Adrenal gland (tissue), 12 donors: ENCODE results near the gene GRID1. TPM values are rescaled to one million over a fixed set of nuclear protein-coding genes. Genes with fewer than 3 reads are reported as not detected.

Source experiments
- DNase-seq, 7 donors: peaks; one replicate each; pipeline ENCODE4 v3.0.0-alpha.2; 2019 to 2020
- H3K27ac ChIP-seq, 5 donors: fragments of 200-600 bp; sonication (generic) in 4 of 5; 1 replicate in 3 of 5; 2 replicates in 2 of 5; pipeline versions ENCODE4 v1.5.1 to v1.8.0; 2016 to 2020; ENCODE audit warnings: mild to moderate bottlenecking in 1 of 5
- H3K27me3 ChIP-seq: fragments of 200-600 bp; 2 replicates; pipeline ENCODE4 v1.8.0; 2021
- H3K36me3 ChIP-seq, 2 donors: fragments of 200-600 bp; replicated peaks in 1 of 2; 1 replicate in 1 of 2; 2 replicates in 1 of 2; pipeline versions ENCODE4 v1.5.1 to v1.8.0; 2018 to 2022
- H3K4me1 ChIP-seq, 2 donors: fragments of 200-600 bp; replicated peaks in 1 of 2; 1 replicate in 1 of 2; 2 replicates in 1 of 2; pipeline versions ENCODE4 v1.5.1 to v1.8.0; 2018 to 2021
- H3K4me3 ChIP-seq, 4 donors: fragments of 200-600 bp; sonication (generic) in 3 of 4; one replicate each; pipeline ENCODE4 v1.5.1; 2016 to 2018
- H3K9me3 ChIP-seq, 3 donors: fragments of 200-600 bp; sonication (generic) in 1 of 3; replicated peaks in 1 of 3; 1 replicate in 2 of 3; 2 replicates in 1 of 3; pipeline versions ENCODE4 v1.5.1 to v1.8.0; 2016 to 2021
- CTCF ChIP-seq, 6 experiments: fragments of 450-650 bp in 4 of 6; fragments of 200-600 bp in 2 of 6; sonication (generic) in 1 of 6; IDR thresholded peaks; 1 replicate in 5 of 6; 2 replicates in 1 of 6; pipeline versions ENCODE4 v1.5.1 to v1.8.0; 2016 to 2021; ENCODE audit warnings: antibody characterized with exemption in 6 of 6, mild to moderate bottlenecking in 2 of 6, moderate library complexity in 1 of 6
- POLR2A ChIP-seq, 2 donors: fragments of 450-650 bp; IDR thresholded peaks; one replicate each; pipeline ENCODE4 v1.6.1; 2017; ENCODE audit warnings: antibody characterized with exemption in 2 of 2, mild to moderate bottlenecking in 2 of 2, moderate library complexity in 1 of 2
- whole genome bisulfite sequencing, 4 donors: extraction: QIAGEN DNeasy Blood & Tissue Kit in 2 of 4; methylation state at CpG; one replicate each; pipeline versions ENCODE4 v1.1.5 to v1.1.7; 2013 to 2017; 5-methylcytosine and 5-hydroxymethylcytosine counted together
- intact Hi-C, 2 donors: fragments of 100-400 bp; cut with DNase I; formaldehyde crosslinking; loops; one replicate each; pipeline versions ENCODE4 v1.14.1 to v1.15.0; 2022 to 2023
- polyA plus RNA-seq, 3 donors: library from polyadenylated mRNA; stranded (reverse); fragments of 200-250 nt in 2 of 3; fragments of 350-450 nt in 1 of 3; fragmentation: Illumina TruSeq in 1 of 3; extraction: RNeasy Lipid Tissue Mini Kit (QIAGEN cat#74804) in 1 of 3; gene quantifications; one replicate each; pipeline ENCODE4 v1.2.3, GENCODE V29; 2013 to 2014
- total RNA-seq, 9 donors: library from RNA; depleted of rRNA in 4 of 9; stranded (reverse); fragments of >200 nt in 4 of 9; fragments of 120-200 nt in 1 of 9; fragmentation: NEBNext Ultra II Directional in 1 of 9; extraction: Animal tissue kit (Norgen Biotek cat#: 25700) in 1 of 9; gene quantifications; one replicate each; pipeline versions ENCODE4 v1.1.0 to v1.2.4, GENCODE V29; 2013 to 2023
- donor health status: healthy with polysubstance abuse.
- donor health status: Bipolar disorder and iron deficiency.
- donor health status: DM: yes; HTN: yes; CAD: no.
- donor health status: DM: no; HTN: no; CAD: no.
- donor health status: DM: no; HTN: no; CAD: no.
- donor health status: DM: yes; HTN: yes; CAD: no.

The GRID1 gene
- total and polyA plus RNA-seq, 12 donors = 2.2 to 8.0 (median 4.1) TPM

- H3K36me3 ChIP-seq = no peaks in the 10 kb centered on the region
- H3K4me3 ChIP-seq = no peak overlapping the region
- WGBS, 4 donors = 86 to 95% (median 88%) methylated on average over 4 to 6 of the region's 6 CpGs
- H3K27me3 ChIP-seq = no peaks in the 10 kb centered on the region
- H3K4me1 ChIP-seq = no peaks in the 10 kb centered on the region
- intact Hi-C loops = no loop called here
- H3K9me3 ChIP-seq = no peaks in the 10 kb centered on the region
- DNase-seq = peak in 1 of 7 donors; percentile 20
- TF ChIP-seq POLR2A (IDR thresholded peaks at IDR 0.05) (no peak), CTCF (IDR thresholded peaks at IDR 0.05) (no peak)
- no peak overlapping the region for H3K27ac ChIP-seq
Measured at GRCh38 chr10:86062647-86063145, 303.9 kb downstream of the GRID1 start.

- Histone ChIP-seq H3K4me3 (no peak overlapping the region), H3K27me3 (no peaks in the 10 kb centered on the region), H3K4me1 (no peaks in the 10 kb centered on the region), H3K36me3 (no peaks in the 10 kb centered on the region), H3K27ac (no peak overlapping the region), H3K9me3 (no peaks in the 10 kb centered on the region)
- DNase-seq = peak in 1 of 7 donors; percentile 14
- 86 to 89% (median 88%) methylated on average over 8 of the region's 8 CpGs for WGBS, 4 donors
- TF ChIP-seq POLR2A (IDR thresholded peaks at IDR 0.05) = no peak
- no peak for TF ChIP-seq CTCF (IDR thresholded peaks at IDR 0.05)
- intact Hi-C loops = no loop called here
Measured at GRCh38 chr10:86062198-86062550, 304.4 kb downstream of the GRID1 start.

GRCh38 chr10:86061278-86062197, 305.1 kb downstream of the GRID1 start:
- Histone ChIP-seq H3K9me3 (no peaks in the 10 kb centered on the region), H3K36me3 (no peaks in the 10 kb centered on the region), H3K27ac (no peak overlapping the region), H3K27me3 (no peaks in the 10 kb centered on the region), H3K4me1 (no peaks in the 10 kb centered on the region), H3K4me3 (no peak overlapping the region)
- DNase-seq = peak in 1 of 7 donors; percentile 15
- TF ChIP-seq CTCF (IDR thresholded peaks at IDR 0.05) = no peak
- TF ChIP-seq POLR2A (IDR thresholded peaks at IDR 0.05) = no peak
- WGBS, 4 donors = 77 to 85% (median 84%) methylated on average over 7 of the region's 7 CpGs
- intact Hi-C loops = no loop called here

- no peak overlapping the region for H3K27ac ChIP-seq
- no peaks in the 10 kb centered on the region for H3K4me1 ChIP-seq
- TF ChIP-seq CTCF (IDR thresholded peaks at IDR 0.05) (no peak), POLR2A (IDR thresholded peaks at IDR 0.05) (no peak)
- intact Hi-C loops = no loop called here
- WGBS, 4 donors = 82 to 90% (median 84%) methylated on average over 6 to 9 of the region's 9 CpGs
- no peaks in the 10 kb centered on the region for H3K36me3 ChIP-seq
- no peaks in the 10 kb centered on the region for H3K27me3 ChIP-seq
- peak in 1 of 7 donors; percentile 31 for DNase-seq
- H3K9me3 ChIP-seq = no peaks in the 10 kb centered on the region
- no peak overlapping the region for H3K4me3 ChIP-seq
Measured at GRCh38 chr10:86060386-86061277, 306.0 kb downstream of the GRID1 start.
